Tibial artery (tissue), 4 donors: ENCODE results near the gene CTNNA2.

Experiments
- DNase-seq, 2 donors: peaks; one replicate each; pipeline ENCODE4 v3.0.0-alpha.2; 2019
- H3K27ac ChIP-seq, 2 donors: fragments of 200-600 bp; sonication (generic) in 1 of 2; 1 replicate in 1 of 2; 2 replicates in 1 of 2; pipeline ENCODE4 v1.5.1; 2018 to 2019; ENCODE audit warnings: mild to moderate bottlenecking in 1 of 2
- H3K27me3 ChIP-seq, 2 donors: fragments of 200-600 bp; sonication (generic) in 1 of 2; one replicate each; pipeline versions ENCODE4 v1.5.1 to v1.6.0; 2016 to 2019
- H3K36me3 ChIP-seq, 3 donors: fragments of 200-600 bp; sonication (generic) in 2 of 3; one replicate each; pipeline ENCODE4 v1.5.1; 2016 to 2019; ENCODE audit warnings: mild to moderate bottlenecking in 2 of 3
- H3K4me1 ChIP-seq, 4 donors: fragments of 200-600 bp; sonication (generic) in 2 of 4; 1 replicate in 3 of 4; 2 replicates in 1 of 4; pipeline ENCODE4 v1.5.1; 2016 to 2019
- H3K4me3 ChIP-seq, 2 donors: fragments of 200-600 bp; sonication (generic) in 1 of 2; 1 replicate in 1 of 2; 2 replicates in 1 of 2; pipeline ENCODE4 v1.5.1; 2018 to 2019; ENCODE audit warnings: mild to moderate bottlenecking in 2 of 2
- H3K9me3 ChIP-seq, 3 donors: fragments of 200-600 bp; sonication (generic) in 1 of 3; one replicate each; pipeline ENCODE4 v1.5.1; 2016 to 2019
- intact Hi-C: fragments of 100-400 bp; cut with DNase I; formaldehyde crosslinking; loops from one replicate; pipeline ENCODE4 v1.15.0; 2023; ENCODE audit warnings: low total_unique reads
- TF ChIP-seq, protein P1 (sequence below), 2 experiments: fragments of 200-600 bp in 1 of 2; fragments of 450-650 bp in 1 of 2; IDR thresholded peaks; one replicate each; pipeline ENCODE4 v1.5.1; 2017 to 2019; ENCODE audit warnings: antibody characterized with exemption in 2 of 2, mild to moderate bottlenecking in 1 of 2, moderate library complexity in 1 of 2

CTNNA2 gene

DNA sequence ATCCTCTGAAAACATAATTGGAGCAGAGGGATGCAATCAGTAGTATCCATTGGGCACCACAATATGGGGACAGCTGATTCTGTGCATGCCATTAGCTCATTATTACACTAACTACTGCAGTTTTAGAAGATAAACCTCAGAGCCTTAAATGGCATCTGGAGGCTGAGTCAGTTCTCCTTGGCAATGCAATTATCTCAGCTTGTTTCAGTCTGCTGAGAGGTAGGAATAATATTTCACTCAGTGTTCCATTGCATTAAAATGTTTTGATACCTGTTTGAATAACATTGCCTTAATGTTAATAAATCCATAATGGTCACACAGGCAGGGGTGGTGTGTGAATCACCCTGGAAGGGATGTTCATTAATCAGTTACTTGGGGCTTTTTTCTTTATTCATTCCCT, 482.1 kb downstream of the CTNNA2 start:
- Histone ChIP-seq H3K4me1 (no peaks in the 10 kb centered on the region), H3K36me3 (no peaks in the 10 kb centered on the region), H3K4me3 (no peak overlapping the region), H3K27me3 (no peaks in the 10 kb centered on the region), H3K27ac (no peak overlapping the region), H3K9me3 (no peaks in the 10 kb centered on the region)
- DNase-seq: no peak
- intact Hi-C loops: no loop called here
- TF ChIP-seq, protein P1, sequence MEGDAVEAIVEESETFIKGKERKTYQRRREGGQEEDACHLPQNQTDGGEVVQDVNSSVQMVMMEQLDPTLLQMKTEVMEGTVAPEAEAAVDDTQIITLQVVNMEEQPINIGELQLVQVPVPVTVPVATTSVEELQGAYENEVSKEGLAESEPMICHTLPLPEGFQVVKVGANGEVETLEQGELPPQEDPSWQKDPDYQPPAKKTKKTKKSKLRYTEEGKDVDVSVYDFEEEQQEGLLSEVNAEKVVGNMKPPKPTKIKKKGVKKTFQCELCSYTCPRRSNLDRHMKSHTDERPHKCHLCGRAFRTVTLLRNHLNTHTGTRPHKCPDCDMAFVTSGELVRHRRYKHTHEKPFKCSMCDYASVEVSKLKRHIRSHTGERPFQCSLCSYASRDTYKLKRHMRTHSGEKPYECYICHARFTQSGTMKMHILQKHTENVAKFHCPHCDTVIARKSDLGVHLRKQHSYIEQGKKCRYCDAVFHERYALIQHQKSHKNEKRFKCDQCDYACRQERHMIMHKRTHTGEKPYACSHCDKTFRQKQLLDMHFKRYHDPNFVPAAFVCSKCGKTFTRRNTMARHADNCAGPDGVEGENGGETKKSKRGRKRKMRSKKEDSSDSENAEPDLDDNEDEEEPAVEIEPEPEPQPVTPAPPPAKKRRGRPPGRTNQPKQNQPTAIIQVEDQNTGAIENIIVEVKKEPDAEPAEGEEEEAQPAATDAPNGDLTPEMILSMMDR (IDR thresholded peaks at IDR 0.05): no peak

DNA sequence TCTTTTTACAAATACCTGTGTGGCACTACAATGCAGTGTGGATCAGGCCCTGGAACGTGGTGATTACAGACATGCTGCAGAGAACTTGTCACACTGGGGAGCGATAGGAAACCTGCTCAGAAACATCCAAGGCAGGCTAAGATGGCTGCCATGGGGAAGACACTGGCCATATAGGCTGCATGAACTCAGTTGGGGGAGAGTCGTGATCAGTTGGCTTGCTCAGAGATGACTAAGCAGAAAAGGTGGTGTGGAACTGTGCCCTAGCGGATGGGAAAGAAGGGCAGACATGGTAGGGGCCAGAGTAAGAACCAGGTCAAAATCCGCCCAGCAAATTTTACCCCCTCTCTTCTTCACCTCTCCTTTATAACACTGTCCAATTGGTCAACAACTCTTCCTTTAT, 483.9 kb downstream of the CTNNA2 start:
- no peak overlapping the region for H3K4me3 ChIP-seq
- H3K27me3 ChIP-seq: no peaks in the 10 kb centered on the region
- no peaks in the 10 kb centered on the region for H3K36me3 ChIP-seq

DNA sequence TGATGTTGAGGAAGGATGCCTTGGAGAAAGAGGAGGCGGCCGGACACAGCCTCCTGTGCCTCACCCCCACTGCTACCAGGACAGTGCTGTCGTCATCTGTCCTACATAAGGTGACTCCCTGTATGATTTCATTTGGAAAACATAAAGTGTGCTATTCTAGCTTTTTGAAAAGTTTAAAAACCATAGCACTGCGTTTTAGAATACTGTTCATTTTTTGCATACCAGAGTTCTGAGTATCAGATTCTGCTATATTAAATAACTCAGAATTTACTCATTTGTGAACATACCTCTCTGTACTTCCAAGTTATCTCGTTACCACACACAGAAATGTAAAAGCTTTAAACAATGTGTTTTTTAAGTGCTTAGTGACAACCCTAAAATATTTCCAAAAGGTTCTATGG, 488.9 kb downstream of the CTNNA2 start:
- TF ChIP-seq, protein P1 (IDR thresholded peaks at IDR 0.05): no peak
- Histone ChIP-seq H3K27me3 (no peaks in the 10 kb centered on the region), H3K27ac (no peak overlapping the region), H3K36me3 (no peaks in the 10 kb centered on the region), H3K9me3 (no peaks in the 10 kb centered on the region), H3K4me3 (no peak overlapping the region), H3K4me1 (no peaks in the 10 kb centered on the region)
- no peak for DNase-seq
- intact Hi-C loops: no loop called here

More for the DNA sequence above, 483.9 kb downstream of the CTNNA2 start:
- TF ChIP-seq, protein P1 (IDR thresholded peaks at IDR 0.05): no peak
- H3K9me3 ChIP-seq: no peaks in the 10 kb centered on the region
- H3K27ac ChIP-seq: no peak overlapping the region
- intact Hi-C loops: no loop called here
- DNase-seq: no peak
- H3K4me1 ChIP-seq: no peaks in the 10 kb centered on the region

DNA sequence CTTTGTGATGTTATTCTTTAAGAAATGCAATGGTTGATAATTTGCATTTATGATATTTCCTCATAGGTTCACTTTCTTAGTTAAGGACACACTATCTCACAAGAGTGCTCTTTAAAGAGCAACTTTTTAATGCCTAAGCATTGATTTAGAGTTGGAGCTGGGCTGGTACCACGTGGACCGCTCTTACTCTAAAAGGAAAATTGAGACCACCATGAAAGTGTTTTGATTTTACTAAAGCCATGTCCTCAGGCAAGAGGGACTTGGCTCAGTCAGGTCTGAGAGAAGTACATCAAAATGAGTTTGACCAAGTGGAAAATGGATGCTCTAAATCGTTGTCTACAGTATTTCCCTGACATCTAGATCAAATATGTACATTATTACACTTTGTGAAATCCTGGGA, 489.3 kb downstream of the CTNNA2 start:
- Histone ChIP-seq H3K27ac (no peak overlapping the region), H3K9me3 (no peaks in the 10 kb centered on the region), H3K4me3 (no peak overlapping the region), H3K27me3 (no peaks in the 10 kb centered on the region), H3K4me1 (no peaks in the 10 kb centered on the region), H3K36me3 (no peaks in the 10 kb centered on the region)
- no peak for DNase-seq
- TF ChIP-seq, protein P1 (IDR thresholded peaks at IDR 0.05): no peak
- intact Hi-C loops: no loop called here

DNA sequence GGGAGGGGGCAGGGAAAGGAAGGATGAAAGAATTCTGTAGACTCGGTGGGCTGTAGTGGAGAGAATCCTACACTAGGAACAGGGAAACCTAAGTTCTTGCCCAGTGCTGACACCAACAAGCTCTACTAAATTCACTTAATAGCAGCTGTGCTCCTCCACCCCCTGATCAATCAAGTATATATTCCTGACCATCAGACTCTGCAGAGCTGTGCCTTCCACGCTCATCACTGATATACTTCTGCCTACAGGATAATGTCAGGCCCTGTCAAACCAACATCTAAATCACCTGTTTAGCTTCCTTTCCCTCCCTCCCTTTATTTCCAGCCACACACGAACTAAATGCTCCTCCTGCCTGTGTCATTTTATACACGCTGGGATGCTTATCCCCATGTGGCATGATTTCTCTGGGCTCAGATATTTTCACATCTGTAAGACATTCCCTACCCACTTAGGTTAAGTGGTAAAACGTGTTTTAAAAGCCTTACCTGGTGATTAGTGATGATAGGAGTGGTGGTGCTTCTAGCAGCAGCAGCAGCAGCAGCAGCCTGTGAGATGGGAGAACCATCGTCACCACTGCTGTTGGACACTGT, 489.8 kb downstream of the CTNNA2 start:
- TF ChIP-seq, protein P1 (IDR thresholded peaks at IDR 0.05): no peak
- H3K27me3 ChIP-seq: no peaks in the 10 kb centered on the region
- H3K36me3 ChIP-seq: no peaks in the 10 kb centered on the region
- DNase-seq: no peak
- no peaks in the 10 kb centered on the region for H3K4me1 ChIP-seq
- H3K9me3 ChIP-seq: no peaks in the 10 kb centered on the region
- no peak overlapping the region for H3K4me3 ChIP-seq
- intact Hi-C loops: no loop called here
- no peak overlapping the region for H3K27ac ChIP-seq
